ENCODE results near the gene SLC22A1.

DNA sequence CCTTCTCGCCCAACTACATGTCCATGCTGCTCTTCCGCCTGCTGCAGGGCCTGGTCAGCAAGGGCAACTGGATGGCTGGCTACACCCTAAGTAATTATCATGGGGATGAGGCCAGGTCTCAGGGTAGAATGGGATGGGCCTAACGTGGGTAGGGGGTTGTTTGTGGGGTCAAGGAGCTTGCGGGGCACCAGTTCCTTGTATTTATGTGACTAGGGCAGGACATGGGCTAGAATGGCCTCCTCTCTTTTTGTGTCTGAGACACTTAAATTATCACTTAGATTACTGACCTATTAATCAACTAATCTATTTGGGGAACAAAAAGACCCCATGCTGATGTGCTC lies 10.7 kb downstream of the SLC22A1 start:
- TF ChIP-seq, protein P1, sequence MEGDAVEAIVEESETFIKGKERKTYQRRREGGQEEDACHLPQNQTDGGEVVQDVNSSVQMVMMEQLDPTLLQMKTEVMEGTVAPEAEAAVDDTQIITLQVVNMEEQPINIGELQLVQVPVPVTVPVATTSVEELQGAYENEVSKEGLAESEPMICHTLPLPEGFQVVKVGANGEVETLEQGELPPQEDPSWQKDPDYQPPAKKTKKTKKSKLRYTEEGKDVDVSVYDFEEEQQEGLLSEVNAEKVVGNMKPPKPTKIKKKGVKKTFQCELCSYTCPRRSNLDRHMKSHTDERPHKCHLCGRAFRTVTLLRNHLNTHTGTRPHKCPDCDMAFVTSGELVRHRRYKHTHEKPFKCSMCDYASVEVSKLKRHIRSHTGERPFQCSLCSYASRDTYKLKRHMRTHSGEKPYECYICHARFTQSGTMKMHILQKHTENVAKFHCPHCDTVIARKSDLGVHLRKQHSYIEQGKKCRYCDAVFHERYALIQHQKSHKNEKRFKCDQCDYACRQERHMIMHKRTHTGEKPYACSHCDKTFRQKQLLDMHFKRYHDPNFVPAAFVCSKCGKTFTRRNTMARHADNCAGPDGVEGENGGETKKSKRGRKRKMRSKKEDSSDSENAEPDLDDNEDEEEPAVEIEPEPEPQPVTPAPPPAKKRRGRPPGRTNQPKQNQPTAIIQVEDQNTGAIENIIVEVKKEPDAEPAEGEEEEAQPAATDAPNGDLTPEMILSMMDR (IDR thresholded peaks at IDR 0.05; ENCODE audit: control extremely low read depth in 1 of 3, insufficient read depth in 1 of 3, low read depth in 1 of 3, low read length in 3 of 3): no peak
- TF ChIP-seq TAF7 (optimal IDR thresholded peaks at IDR 0.05; ENCODE audit: borderline replicate concordance, low read depth, low read length): no peak
- no peak for TF ChIP-seq HDAC2 (IDR thresholded peaks at IDR 0.05; ENCODE audit: borderline replicate concordance in 1 of 2, low read depth in 2 of 2, low read length in 2 of 2)
- TF ChIP-seq GTF2F1 (IDR thresholded peaks at IDR 0.05; ENCODE audit: borderline replicate concordance, low read depth, low read length): no peak
- TF ChIP-seq, protein P2, sequence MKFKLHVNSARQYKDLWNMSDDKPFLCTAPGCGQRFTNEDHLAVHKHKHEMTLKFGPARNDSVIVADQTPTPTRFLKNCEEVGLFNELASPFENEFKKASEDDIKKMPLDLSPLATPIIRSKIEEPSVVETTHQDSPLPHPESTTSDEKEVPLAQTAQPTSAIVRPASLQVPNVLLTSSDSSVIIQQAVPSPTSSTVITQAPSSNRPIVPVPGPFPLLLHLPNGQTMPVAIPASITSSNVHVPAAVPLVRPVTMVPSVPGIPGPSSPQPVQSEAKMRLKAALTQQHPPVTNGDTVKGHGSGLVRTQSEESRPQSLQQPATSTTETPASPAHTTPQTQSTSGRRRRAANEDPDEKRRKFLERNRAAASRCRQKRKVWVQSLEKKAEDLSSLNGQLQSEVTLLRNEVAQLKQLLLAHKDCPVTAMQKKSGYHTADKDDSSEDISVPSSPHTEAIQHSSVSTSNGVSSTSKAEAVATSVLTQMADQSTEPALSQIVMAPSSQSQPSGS (IDR thresholded peaks at IDR 0.05; ENCODE audit: low read length): no peak
- TF ChIP-seq POLR2A (IDR thresholded peaks at IDR 0.05; ENCODE audit: control extremely low read depth in 1 of 2, low read depth in 2 of 2, low read length in 2 of 2): no peak
- TF ChIP-seq, protein P3, sequence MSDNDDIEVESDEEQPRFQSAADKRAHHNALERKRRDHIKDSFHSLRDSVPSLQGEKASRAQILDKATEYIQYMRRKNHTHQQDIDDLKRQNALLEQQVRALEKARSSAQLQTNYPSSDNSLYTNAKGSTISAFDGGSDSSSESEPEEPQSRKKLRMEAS (IDR thresholded peaks at IDR 0.05): no peak
- TF ChIP-seq JUND (IDR thresholded peaks at IDR 0.05; ENCODE audit: low read length): no peak
- TF ChIP-seq BACH1 (IDR thresholded peaks at IDR 0.05; ENCODE audit: low read length): no peak
- no peak for TF ChIP-seq TBP (IDR thresholded peaks at IDR 0.05; ENCODE audit: low read depth, low read length)
- no peak for TF ChIP-seq MAFK (IDR thresholded peaks at IDR 0.05; ENCODE audit: low read depth, low read length)
- no peak for TF ChIP-seq RNF2 (IDR thresholded peaks at IDR 0.05; ENCODE audit: borderline replicate concordance, low read depth, low read length, missing control alignments, poor library complexity, severe bottlenecking)
- no peak for TF ChIP-seq POLR2AphosphoS5 (IDR thresholded peaks at IDR 0.05; ENCODE audit: low read depth, low read length)
- no peak for TF ChIP-seq SIRT6 (IDR thresholded peaks at IDR 0.05; ENCODE audit: low read length)
